KOPT-K1 (cell line): ENCODE measurements around the gene PNMT.
A peak's percentile ranks its signal among the peaks of the same experiment; 100 is the strongest.

Experiments used
- H3K27ac ChIP-seq: fragments of 200-600 bp; sonication (generic); 2 replicates; pipeline ENCODE4 v1.5.1; 2016; ENCODE audit warnings: antibody characterized with exemption, mild to moderate bottlenecking, low read depth, low read length; ENCODE audit not compliant: poor library complexity, severe bottlenecking
- H3K36me3 ChIP-seq: fragments of 200-600 bp; sonication (generic); 2 replicates; pipeline ENCODE4 v1.5.1; 2017; ENCODE audit warnings: antibody characterized with exemption, mild to moderate bottlenecking, low read length, moderate library complexity; ENCODE audit not compliant: insufficient read depth
- H3K9me3 ChIP-seq: fragments of 200-600 bp; sonication (generic); 2 replicates; pipeline ENCODE4 v1.5.1; 2017; ENCODE audit warnings: antibody characterized with exemption, low read length, mild to moderate bottlenecking; ENCODE audit not compliant: insufficient read depth, poor library complexity, severe bottlenecking

Gene PNMT

DNA sequence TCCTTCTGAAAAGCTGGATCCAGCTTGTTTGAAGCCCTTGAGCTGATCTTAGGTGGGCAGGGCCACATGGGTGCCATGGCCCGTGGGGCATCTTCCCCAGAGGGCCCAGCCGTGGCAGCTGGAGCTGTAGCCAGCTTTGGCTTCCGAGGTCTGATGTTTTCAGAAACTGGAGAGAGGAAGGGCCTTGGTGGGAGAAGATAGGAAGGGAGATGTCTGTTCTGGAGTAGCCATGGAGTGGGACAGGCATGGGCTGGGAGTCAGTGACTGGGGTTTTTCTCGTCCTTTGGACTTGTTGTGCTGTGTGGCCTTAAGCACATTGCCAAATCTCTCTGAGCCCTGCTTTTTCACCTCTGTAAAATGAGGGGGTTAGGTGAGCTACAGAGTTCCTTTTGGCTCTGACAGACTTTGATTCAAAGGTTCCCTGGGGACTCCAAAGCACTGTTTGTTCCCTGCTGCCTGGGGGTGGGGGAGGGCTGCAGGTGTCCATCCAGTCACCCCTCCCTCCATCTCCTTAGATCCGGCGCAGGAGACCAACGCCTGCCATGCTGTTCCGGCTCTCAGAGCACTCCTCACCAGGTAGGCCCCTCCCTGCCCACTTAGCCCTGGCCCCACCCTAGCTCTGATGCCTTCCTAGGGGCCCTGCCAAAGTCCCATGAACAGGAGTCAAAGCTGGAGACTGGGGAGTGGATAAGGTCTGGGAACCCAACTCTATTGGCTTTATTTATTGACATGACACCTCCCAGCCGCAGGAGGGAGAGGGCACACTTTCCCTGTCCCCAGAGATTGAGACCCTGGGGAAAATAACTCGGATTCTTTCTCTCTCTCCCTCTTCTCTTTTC is 39.4 kb upstream of the PNMT start:
- Histone ChIP-seq H3K9me3 (no peaks in the 10 kb centered on the region), H3K36me3 (no peaks in the 10 kb centered on the region), H3K27ac (no peak overlapping the region)

DNA sequence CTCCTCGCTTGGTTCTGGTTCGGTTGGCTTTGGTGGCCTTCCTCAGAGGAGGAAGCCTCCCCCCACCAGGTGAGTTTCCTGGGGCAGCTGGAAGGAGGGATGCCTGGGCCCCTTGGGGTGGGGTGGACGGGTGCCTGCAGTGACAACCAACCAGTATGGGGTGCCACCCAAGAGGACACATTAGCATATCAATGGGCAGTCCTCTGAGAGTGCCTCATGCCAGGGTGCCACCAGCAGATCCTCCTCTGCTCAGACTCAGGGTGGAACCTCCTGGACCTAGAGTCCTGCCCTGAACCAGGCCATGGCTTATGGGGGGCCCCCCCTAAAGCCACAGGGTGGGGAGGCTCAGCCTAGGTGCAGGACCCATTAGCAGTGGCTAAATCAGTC is 38.8 kb upstream of the PNMT start:
- no peaks in the 10 kb centered on the region for H3K9me3 ChIP-seq
- no peak overlapping the region for H3K27ac ChIP-seq
- H3K36me3 ChIP-seq, result no peaks in the 10 kb centered on the region

- Histone ChIP-seq H3K27ac (no peak overlapping the region), H3K9me3 (no peaks in the 10 kb centered on the region)
Observed at GRCh38 chr17:39629898-39630297, 38.4 kb upstream of the PNMT start.

DNA sequence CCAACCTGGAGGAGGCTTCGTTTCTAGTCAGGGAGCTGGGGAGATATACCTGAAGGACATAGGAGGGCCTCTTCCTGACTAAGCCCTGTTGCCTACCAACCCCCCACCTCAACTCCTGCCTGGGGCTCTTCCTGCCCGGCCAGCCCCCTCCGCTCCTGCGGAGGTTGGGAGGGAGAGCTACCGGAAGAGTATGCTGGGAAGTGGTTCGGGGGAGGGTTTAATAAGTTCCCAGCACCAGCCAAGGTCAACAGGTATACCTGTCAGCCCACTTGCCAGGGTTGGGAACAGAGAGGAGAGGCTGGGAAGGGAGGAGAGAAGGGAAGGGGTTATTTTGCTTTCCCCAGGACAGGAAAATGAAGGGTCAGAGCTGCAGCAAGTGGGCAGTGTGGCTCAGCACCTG is 36.9 kb upstream of the PNMT start:
- Histone ChIP-seq H3K9me3 (no peaks in the 10 kb centered on the region), H3K27ac (peak overlapping the region; percentile 51), H3K36me3 (no peaks in the 10 kb centered on the region)

More at GRCh38 chr17:39629898-39630297, 38.4 kb upstream of the PNMT start:
- H3K36me3 ChIP-seq, result no peaks in the 10 kb centered on the region

GRCh38 chr17:39632153-39632941 is 35.9 kb upstream of the PNMT start:
- Histone ChIP-seq H3K27ac (peak overlapping the region; percentile 51), H3K36me3 (no peaks in the 10 kb centered on the region), H3K9me3 (no peaks in the 10 kb centered on the region)

- Histone ChIP-seq H3K36me3 (no peaks in the 10 kb centered on the region), H3K9me3 (no peaks in the 10 kb centered on the region), H3K27ac (no peak overlapping the region)
Observed at GRCh38 chr17:39633570-39634183, 34.6 kb upstream of the PNMT start.

GRCh38 chr17:39634384-39634871 is 33.8 kb upstream of the PNMT start:
- Histone ChIP-seq H3K36me3 (0 out of 2 replicates have a peak, but pooled peaks cover 1% of the 10 kb centered on the region), H3K9me3 (no peaks in the 10 kb centered on the region), H3K27ac (no peak overlapping the region)

- H3K27ac ChIP-seq, result peak overlapping the region; percentile 82
- H3K36me3 ChIP-seq, result peaks cover 10% of the 10 kb centered on the region; the same call in 1 of the 2 replicates
- H3K9me3 ChIP-seq, result no peaks in the 10 kb centered on the region
Observed at GRCh38 chr17:39635614-39636176, 32.6 kb upstream of the PNMT start.

- Histone ChIP-seq H3K36me3 (peaks cover 15% of the 10 kb centered on the region; the same call in 1 of the 2 replicates), H3K27ac (peak overlapping the region; percentile 82), H3K9me3 (no peaks in the 10 kb centered on the region)
Observed at GRCh38 chr17:39636587-39636926, 31.7 kb upstream of the PNMT start.

DNA sequence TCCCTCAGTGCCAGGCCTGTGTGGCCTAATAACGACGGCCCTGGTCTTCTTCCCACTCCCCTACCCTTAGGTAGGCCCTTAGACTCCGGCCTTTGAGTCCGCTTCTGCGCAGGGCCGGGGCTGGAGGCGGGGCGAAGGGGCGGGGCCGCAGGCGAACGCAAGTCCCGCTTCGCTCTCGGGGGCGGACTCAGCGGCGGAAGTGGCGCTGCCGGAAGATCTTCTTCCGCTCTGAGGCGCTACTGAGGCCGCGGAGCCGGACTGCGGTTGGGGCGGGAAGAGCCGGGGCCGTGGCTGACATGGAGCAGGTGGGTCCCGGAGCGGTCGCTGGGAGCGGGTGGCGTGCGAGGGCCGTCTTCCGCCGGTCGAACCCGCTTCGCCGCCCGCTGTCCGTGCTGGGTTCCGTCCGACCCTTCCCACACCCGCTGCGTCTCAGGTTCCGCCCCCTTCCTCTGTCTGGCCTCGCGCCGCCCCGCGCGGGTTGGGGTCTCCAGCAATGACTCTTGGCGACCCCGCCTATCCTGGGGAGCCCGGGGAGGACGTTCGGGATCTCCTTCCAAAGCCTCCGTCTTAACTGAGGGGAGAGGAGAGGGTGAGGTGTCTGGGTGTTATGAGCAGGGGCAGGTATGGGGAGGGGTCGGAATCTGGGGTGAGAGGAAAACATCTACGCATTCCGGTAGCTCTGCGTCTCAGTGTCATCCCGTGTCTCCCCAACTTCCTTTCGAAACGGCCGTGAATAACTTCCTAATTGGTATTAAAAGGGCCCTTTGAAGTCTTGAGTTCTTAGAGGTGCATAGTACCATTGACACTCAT is 31.1 kb upstream of the PNMT start, which contains the start of gene STARD3:
Gene STARD3 (plus strand): TSS at position 218 of the 810 bp plus-strand sequence. CDS start 16,388 bp downstream, outside the sequence.
- H3K36me3 ChIP-seq, result peaks cover 15% of the 10 kb centered on the region; the same call in 1 of the 2 replicates
- H3K9me3 ChIP-seq, result no peaks in the 10 kb centered on the region
- peak within 1 kb of the TSS; percentile 82 for H3K27ac ChIP-seq

GRCh38 chr17:39638317-39638716 is 29.9 kb upstream of the PNMT start:
- Histone ChIP-seq H3K36me3 (peaks cover 15% of the 10 kb centered on the region; the same call in 1 of the 2 replicates), H3K27ac (peak overlapping the region; percentile 82), H3K9me3 (no peaks in the 10 kb centered on the region)

GRCh38 chr17:39639043-39639442 is 29.2 kb upstream of the PNMT start:
- peaks cover 15% of the 10 kb centered on the region; the same call in 1 of the 2 replicates for H3K36me3 ChIP-seq
- no peak overlapping the region for H3K27ac ChIP-seq
- no peaks in the 10 kb centered on the region for H3K9me3 ChIP-seq

GRCh38 chr17:39639566-39640458 is 28.4 kb upstream of the PNMT start:
- Histone ChIP-seq H3K36me3 (peaks cover 15% of the 10 kb centered on the region; the same call in 1 of the 2 replicates), H3K9me3 (no peaks in the 10 kb centered on the region), H3K27ac (no peak overlapping the region)
